Measurements from ENCODE around the gene KCNAB2. TPM values are rescaled to one million over a fixed set of nuclear protein-coding genes. Genes with fewer than 3 reads are reported as not detected.
"Not testable (repeated sequence)": the region's sequence is repeated elsewhere in the genome, so short reads cannot be mapped to it uniquely, and the experiment has no call there.

The KCNAB2 gene
- total RNA-seq, 1 donor from 2014 or later, result 4.5 TPM

DNA sequence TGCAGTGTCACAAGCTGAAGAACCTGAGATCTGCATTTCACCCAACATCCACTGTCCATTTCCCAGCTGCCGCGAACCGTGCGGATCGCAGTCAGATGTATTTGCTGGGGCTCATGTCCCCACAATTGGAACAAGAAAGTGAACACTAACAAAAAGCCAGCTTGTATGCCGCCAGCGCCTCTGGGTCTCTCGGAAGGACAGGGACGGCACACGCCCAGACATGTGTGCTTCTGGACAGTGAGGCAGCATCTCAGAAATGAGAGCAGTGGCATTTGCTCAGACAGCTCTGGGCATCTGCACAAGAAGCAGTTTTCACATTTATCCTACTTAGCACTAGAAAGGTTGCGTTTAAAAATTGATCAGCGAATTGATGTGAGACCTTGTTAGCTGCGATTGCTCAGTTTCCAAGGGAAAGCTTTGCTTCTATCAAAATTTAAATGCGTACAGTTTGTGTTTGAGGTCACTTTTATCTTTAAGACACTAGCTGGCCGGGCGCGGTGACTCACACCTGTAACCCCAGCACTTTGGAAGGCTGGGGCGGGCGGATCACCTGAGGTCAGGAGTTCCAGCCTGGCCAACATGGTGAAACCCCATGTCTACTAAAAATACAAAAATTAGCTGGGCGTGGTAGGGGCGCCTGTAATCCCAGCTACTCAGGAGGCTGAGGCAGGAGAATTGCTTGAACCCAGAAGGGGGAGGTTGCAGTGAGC is 28.7 kb downstream of the KCNAB2 start:
- DNase-seq (ENCODE audit: low spot score in 2 of 2) (no peak), FAIRE-seq (no peak)

DNA sequence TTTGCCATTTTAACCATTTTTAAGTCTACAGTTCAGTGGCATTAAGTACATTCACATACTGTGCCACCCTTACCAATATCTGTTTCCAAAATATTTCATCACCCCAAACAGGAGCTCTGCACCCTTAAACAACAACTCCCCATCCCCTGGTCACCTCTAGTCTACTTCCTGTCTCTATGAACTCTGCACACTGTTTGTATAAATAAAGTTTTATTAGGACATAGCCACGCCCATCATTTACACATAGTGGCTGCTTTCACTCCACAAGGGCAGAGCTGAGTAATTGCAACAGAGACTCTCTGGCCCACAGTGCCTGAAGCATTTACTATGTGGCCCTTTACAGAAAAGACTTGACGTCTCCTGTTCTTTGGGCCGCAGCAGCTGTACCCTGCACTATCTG is 30.1 kb downstream of the KCNAB2 start:
- FAIRE-seq (no peak), DNase-seq (ENCODE audit: low spot score in 2 of 2) (no peak)

GRCh38 chr1:6077061-6077460 is 31.4 kb downstream of the KCNAB2 start:
- not testable (repeated sequence) for FAIRE-seq; DNase-seq (ENCODE audit: low spot score in 2 of 2)

DNA sequence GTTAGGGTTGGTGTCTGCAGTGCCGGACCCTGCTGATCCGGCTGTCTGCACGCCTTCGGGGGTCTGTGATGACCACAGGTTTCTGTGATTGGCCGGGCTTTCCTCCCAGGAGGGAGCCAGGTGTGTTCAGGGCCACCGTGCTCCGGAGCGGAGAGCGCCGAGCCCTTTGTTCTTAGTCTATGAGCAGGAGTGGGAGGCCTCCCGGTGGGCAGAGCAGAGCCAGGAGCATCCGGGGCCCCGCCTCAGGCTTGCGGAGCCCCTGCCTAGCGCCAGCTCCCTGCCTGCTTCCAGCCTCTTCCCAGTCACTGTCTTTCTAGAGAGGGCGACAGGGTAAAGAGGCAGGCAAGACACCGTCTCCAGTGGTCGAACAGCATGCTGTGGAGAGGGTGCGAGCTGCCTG is 31.8 kb downstream of the KCNAB2 start:
- DNase-seq (ENCODE audit: low spot score in 2 of 2) (no peak), FAIRE-seq (no peak)

- no peak for DNase-seq (ENCODE audit: low spot score in 2 of 2)
- no peak for FAIRE-seq
Observed at GRCh38 chr1:6077919-6078318, 32.2 kb downstream of the KCNAB2 start.

DNA sequence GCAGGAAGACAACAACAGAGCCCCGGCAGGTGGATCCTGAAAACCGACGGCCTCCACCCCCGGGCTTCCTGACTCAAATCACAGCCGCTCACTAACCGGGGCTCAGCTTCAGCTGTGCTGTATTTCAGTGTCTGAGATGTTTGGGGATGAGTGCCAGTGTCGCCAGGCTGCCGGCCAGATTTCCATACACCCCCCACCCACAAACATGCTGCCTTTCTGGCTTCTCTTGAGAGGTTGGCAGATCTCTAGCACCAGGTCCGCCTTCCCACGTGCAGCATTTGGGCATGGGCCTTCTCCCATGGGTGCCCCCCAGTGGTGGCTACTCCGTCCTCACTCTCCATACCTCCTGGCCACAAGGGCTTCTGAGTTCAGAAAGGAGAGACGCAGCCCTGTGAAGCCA is 34.8 kb downstream of the KCNAB2 start:
- DNase-seq (ENCODE audit: low spot score in 2 of 2), result no peak

GRCh38 chr1:6081901-6082300 is 36.2 kb downstream of the KCNAB2 start:
- FAIRE-seq (no peak), DNase-seq (ENCODE audit: low spot score in 2 of 2) (no peak)

More for the DNA sequence above, 34.8 kb downstream of the KCNAB2 start:
- FAIRE-seq, result no peak

DNA sequence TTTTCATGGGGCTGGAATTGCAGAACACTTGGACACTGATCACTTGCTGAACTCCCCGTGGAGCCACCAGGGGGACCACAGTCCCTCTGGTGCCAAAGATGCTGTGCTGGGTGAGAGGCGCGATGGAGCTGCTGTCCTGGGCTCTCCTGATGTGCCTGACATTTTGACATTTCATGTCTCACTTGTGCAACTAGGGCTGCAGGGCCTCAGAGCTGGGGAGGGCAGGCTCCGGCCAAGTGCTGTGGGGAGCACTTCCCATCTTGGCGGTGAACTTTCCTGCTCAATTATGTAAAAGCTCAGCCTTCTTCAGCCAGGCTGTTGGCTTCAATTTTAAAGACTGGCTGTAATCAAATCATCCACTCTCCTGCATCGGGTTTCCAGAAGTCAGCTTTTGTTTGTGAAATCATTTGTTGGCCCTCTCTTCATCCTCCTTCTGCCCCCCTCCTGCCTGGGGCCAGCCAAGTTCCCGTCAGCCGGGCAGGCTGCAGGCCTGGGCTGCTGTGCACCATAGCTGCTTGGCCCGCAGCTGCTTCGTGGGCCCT is 36.8 kb downstream of the KCNAB2 start:
- FAIRE-seq (no peak), DNase-seq (ENCODE audit: low spot score in 2 of 2) (no peak)

DNA sequence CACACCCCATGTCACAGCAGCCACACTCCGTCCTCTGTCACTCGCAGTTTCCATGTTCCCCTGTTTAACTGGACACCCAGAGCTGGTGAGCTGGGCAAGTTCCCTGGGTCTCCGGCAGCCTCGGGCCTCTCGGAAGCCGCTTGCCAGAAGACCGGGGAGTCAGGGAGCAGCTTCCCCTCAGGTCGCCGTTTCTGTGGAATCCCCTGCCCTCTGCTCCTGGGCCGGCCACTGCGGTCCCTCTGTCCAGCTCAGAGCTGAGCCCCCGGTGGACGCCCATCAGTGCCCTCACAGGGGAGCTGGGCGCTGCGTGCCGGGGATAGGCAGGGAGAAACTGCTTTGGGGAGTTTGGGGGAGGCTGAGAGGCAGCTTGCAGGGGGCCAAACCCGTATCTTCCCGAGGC is 37.7 kb downstream of the KCNAB2 start:
- no peak for FAIRE-seq

GRCh38 chr1:6083801-6084446 is 38.2 kb downstream of the KCNAB2 start:
- FAIRE-seq, result no peak
- DNase-seq (ENCODE audit: low spot score in 2 of 2), result no peak

More for the DNA sequence above, 37.7 kb downstream of the KCNAB2 start:
- DNase-seq (ENCODE audit: low spot score in 2 of 2), result no peak

DNA sequence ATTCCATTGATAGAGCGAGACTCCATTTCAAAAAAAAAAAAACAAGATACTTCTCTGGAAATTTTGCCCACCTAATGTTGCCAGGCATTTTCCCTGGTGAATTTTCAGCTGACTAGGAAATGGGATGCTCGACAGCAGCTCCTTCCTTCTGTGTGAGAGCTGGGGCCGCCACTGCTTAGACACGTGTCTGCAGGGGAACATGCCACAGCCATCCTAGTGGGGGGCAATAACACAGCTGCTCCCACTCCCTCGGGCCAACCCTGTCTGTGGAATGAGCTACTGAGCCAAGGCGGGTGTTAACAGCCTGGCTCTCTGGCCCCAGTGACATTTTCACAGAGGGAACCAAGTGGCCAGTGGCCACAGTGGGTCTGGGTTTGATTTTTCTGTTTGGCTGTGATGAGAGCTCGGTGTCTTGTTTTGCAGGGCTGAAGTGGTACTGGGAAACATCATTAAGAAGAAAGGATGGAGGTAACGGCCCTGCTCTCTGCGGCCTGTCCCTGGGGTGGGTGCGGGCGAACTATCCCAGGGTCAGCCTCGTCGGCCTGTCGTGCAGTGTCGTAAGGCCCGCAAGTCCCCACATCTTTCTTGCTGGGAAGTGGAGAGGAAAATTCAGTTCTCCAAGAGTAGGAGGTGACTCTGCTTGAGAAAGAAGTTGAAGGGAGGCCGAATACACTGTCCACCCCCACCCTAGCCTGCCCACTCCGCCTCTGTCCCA is 39.2 kb downstream of the KCNAB2 start:
- FAIRE-seq (no peak), DNase-seq (ENCODE audit: low spot score in 2 of 2) (no peak)

DNA sequence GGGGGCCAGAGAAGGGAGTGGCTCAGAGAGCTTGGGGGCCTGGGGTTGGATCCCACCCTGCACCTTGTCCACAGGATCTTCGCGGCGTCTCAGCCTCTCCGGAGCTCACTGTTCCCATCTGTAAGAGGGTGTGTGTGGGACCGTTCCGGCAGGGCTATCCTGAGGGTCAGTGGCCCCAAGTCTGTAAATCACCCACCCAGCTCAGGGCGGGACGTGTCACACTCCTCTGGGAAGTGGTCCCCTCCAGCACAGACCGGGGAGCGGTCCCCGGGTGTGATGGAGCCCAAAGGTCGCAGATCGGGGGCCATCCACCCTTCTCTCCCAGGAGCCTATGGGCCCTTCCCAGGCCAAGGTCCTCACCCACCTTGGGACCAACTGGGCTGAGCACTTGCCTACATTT is 40.0 kb downstream of the KCNAB2 start:
- DNase-seq (ENCODE audit: low spot score in 2 of 2) (no peak), FAIRE-seq (no peak)

- FAIRE-seq, result no peak
- DNase-seq (ENCODE audit: low spot score in 2 of 2), result no peak
Observed at GRCh38 chr1:6086358-6086757, 40.7 kb downstream of the KCNAB2 start.

- DNase-seq (ENCODE audit: low spot score in 2 of 2) (no peak), FAIRE-seq (no peak)
Observed at GRCh38 chr1:6086762-6087376, 41.2 kb downstream of the KCNAB2 start.

- DNase-seq (ENCODE audit: low spot score in 2 of 2) (no peak), FAIRE-seq (no peak)
Observed at GRCh38 chr1:6087377-6087772, 41.7 kb downstream of the KCNAB2 start.

DNA sequence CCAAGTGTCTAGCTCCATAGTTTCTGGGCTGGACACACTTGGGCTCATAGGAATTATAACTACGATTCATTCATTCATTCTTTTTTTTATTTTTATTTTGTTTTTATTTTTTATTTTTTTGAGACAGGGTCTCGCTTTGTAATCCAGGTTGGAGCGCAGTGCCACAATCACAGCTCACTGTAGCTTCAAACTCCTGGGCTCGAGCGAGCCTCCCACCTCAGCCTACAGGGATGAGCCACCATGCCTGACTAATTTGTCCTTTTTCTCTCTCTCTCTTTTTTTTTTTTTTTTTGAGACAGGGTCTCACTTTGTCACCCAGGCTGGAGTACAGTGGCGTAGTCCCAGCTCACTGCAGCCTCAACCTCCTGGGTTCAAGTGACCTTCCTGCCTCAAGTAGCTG is 42.3 kb downstream of the KCNAB2 start:
- DNase-seq (ENCODE audit: low spot score in 2 of 2) (no peak), FAIRE-seq (no peak)

- no peak for DNase-seq (ENCODE audit: low spot score in 2 of 2)
- FAIRE-seq, result no peak
Observed at GRCh38 chr1:6088956-6089355, 43.3 kb downstream of the KCNAB2 start.

- DNase-seq (ENCODE audit: low spot score in 2 of 2) (no peak), FAIRE-seq (no peak)
Observed at GRCh38 chr1:6090288-6090687, 44.6 kb downstream of the KCNAB2 start.

- FAIRE-seq (no peak), DNase-seq (ENCODE audit: low spot score in 2 of 2) (no peak)
Observed at GRCh38 chr1:6090996-6091822, 45.5 kb downstream of the KCNAB2 start.

DNA sequence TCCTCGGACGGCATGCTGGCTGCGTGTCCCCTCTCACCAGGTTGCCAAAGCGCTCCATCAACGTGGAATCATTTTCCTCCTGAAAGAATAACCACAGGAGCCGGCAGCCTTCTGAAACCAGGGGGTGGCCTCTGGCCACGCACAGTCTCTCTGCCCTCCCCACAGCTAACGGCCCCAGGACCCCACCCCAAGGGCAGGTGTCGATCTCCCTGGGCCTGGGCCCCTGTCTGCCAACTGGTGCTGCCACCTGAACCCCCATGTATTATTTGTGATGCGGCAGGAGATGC is 46.1 kb downstream of the KCNAB2 start:
- DNase-seq (ENCODE audit: low spot score in 2 of 2) (no peak), FAIRE-seq (no peak)

Measured in frontal cortex (tissue), 4 donors.